Nephron progenitor cell (in vitro differentiated cells): ENCODE measurements around the gene BPIFB6.

Source experiments
- DNase-seq: peaks from one replicate; pipeline ENCODE4 v3.0.0; 2021
- H3K27ac Mint-ChIP-seq: 2 replicates; pipeline ENCODE4 v1.8.0; 2021; ENCODE audit warnings: mild to moderate bottlenecking, moderate library complexity, mixed read lengths
- H3K27me3 Mint-ChIP-seq: 2 replicates; pipeline ENCODE4 v1.8.0; 2021; ENCODE audit warnings: mild to moderate bottlenecking, low read depth, mixed read lengths; ENCODE audit not compliant: poor library complexity
- H3K36me3 Mint-ChIP-seq: 2 replicates; pipeline ENCODE4 v1.8.0; 2021; ENCODE audit warnings: low read depth, mixed read lengths
- H3K4me1 Mint-ChIP-seq: 2 replicates; pipeline ENCODE4 v1.8.0; 2021; ENCODE audit warnings: mixed read lengths
- H3K4me3 Mint-ChIP-seq: 2 replicates; pipeline ENCODE4 v1.8.0; 2021; ENCODE audit warnings: mild to moderate bottlenecking, moderate library complexity, mixed read lengths
- H3K9me3 Mint-ChIP-seq: 2 replicates; pipeline ENCODE4 v1.8.0; 2021; ENCODE audit warnings: mild to moderate bottlenecking, moderate library complexity, mixed read lengths
- CTCF ChIP-seq: fragments of 200-600 bp; sonication (generic); IDR thresholded peaks from 2 replicates; pipeline ENCODE4 v1.5.0; 2021; ENCODE audit warnings: antibody characterized with exemption

Gene BPIFB6

GRCh38 chr20:33026072-33026778, 5.2 kb upstream of the BPIFB6 start:
- H3K4me3 Mint-ChIP-seq, result no peak overlapping the region
- no peak for TF ChIP-seq CTCF
- H3K27me3 Mint-ChIP-seq, result peaks cover 6% of the 10 kb centered on the region

GRCh38 chr20:33026779-33027759, 4.4 kb upstream of the BPIFB6 start:
- DNase-seq, result no peak
- Mint-ChIP-seq H3K9me3 (no peaks in the 10 kb centered on the region), H3K27ac (no peak overlapping the region), H3K27me3 (peaks cover 3% of the 10 kb centered on the region), H3K36me3 (no peaks in the 10 kb centered on the region), H3K4me3 (no peak overlapping the region), H3K4me1 (no peaks in the 10 kb centered on the region)
- TF ChIP-seq CTCF, result no peak

More at GRCh38 chr20:33026072-33026778, 5.2 kb upstream of the BPIFB6 start:
- Mint-ChIP-seq H3K27ac (no peak overlapping the region), H3K9me3 (no peaks in the 10 kb centered on the region), H3K36me3 (no peaks in the 10 kb centered on the region), H3K4me1 (no peaks in the 10 kb centered on the region)
- DNase-seq, result no peak

- no peak overlapping the region for H3K4me3 Mint-ChIP-seq
- no peak for TF ChIP-seq CTCF
- H3K27me3 Mint-ChIP-seq, result peaks cover 6% of the 10 kb centered on the region
- no peaks in the 10 kb centered on the region for H3K36me3 Mint-ChIP-seq
- no peaks in the 10 kb centered on the region for H3K9me3 Mint-ChIP-seq
- no peak for DNase-seq
- H3K4me1 Mint-ChIP-seq, result no peaks in the 10 kb centered on the region
- no peak overlapping the region for H3K27ac Mint-ChIP-seq
Observed at GRCh38 chr20:33027769-33028751, 3.4 kb upstream of the BPIFB6 start.

GRCh38 chr20:33028875-33029274, 2.6 kb upstream of the BPIFB6 start:
- no peak overlapping the region for H3K27ac Mint-ChIP-seq
- TF ChIP-seq CTCF, result no peak
- H3K9me3 Mint-ChIP-seq, result no peaks in the 10 kb centered on the region
- H3K36me3 Mint-ChIP-seq, result no peaks in the 10 kb centered on the region
- H3K4me3 Mint-ChIP-seq, result no peak overlapping the region
- no peaks in the 10 kb centered on the region for H3K4me1 Mint-ChIP-seq
- DNase-seq, result no peak
- peaks cover 6% of the 10 kb centered on the region for H3K27me3 Mint-ChIP-seq

GRCh38 chr20:33030076-33030475, 1.4 kb upstream of the BPIFB6 start:
- H3K4me3 Mint-ChIP-seq, result no peak overlapping the region
- no peak for TF ChIP-seq CTCF
- DNase-seq, result no peak
- peaks cover 10% of the 10 kb centered on the region for H3K27me3 Mint-ChIP-seq
- H3K9me3 Mint-ChIP-seq, result no peaks in the 10 kb centered on the region
- no peaks in the 10 kb centered on the region for H3K4me1 Mint-ChIP-seq
- H3K36me3 Mint-ChIP-seq, result no peaks in the 10 kb centered on the region
- H3K27ac Mint-ChIP-seq, result no peak overlapping the region
